NOMO-1 treated with dmso at 0.1 percent for 144 hours (cell line): ENCODE results near the gene JAK1.
A peak's percentile ranks its signal among the peaks of the same experiment; 100 is the strongest.

Experiments
- DNase-seq: peaks from one replicate; lab custom pipeline; 2025; ENCODE audit not compliant: unreplicated experiment; lab: John Stamatoyannopoulos, UW

JAK1 gene

GRCh38 chr1:64873576-64873975 is 92.8 kb downstream of the JAK1 start:
- DNase-seq, result no peak

DNA sequence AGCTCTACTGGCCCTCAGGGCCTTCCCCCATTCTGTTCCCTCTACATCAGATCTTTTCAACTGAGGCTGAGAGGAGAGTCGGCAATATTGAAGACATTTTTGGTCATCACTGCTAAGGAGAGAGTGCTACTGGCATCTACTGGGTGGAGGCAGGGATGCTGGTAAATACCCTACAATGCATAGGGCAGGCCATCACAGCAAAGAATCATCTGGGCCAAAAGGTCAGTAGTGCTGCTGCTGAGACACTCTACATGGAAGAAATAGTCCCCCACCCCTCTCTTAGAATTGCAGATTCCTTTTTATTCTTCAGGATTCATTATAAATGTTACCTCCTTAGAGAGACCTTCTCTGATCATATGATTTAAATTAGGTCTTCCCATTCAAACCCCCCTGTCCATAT is 94.3 kb downstream of the JAK1 start:
- DNase-seq, result no peak

- no peak for DNase-seq
Observed at GRCh38 chr1:64871256-64871655, 95.1 kb downstream of the JAK1 start.

DNA sequence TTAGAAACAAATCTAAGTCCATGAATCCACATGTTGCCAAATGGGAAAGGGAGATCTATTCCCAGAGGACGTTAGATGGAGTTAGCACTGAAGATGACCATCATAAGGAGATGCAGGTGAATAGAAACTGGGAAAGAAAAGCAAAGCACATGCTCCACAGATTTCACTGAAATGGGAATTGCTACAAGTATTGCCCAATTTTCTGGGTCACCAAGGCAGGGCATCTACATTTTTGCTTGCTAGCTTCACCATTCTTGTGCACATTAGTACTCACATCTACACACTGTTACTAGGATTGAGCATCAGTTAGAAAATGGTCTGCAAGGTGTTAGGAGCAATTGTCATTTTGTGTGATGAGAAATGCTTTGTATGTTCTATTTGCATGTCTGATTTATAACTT is 99.1 kb downstream of the JAK1 start:
- DNase-seq, result no peak

GRCh38 chr1:64866689-64867088 is 99.7 kb downstream of the JAK1 start:
- DNase-seq, result no peak

DNA sequence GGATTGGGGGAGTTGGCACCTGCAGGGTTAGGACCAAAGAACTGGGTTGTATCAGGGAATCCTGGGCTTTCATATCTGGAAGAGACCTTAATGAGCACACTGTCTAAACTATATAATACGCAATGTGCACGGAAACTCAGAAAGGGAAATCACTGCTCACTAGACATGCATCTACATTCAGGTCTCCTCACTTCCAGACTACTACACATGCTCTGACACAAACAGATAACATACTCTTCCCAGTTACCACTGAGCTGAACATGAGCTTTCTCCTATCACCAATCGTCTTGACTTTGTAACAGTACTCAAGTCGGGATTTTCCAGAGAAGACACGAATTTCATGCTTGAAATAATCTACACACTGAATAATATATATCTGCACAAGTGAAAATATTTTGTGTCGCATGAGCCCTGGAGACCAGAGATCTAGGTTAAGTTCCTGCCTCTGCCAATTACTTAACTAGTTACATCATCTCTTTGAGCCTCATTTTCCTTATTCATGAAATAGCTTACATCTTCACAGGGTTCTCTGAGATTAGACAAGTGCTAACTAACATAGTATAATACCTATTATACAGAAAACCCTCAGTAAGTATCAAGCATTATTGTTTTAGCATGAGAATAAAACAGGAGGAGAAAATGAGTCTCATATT is 101.1 kb downstream of the JAK1 start:
- DNase-seq, result no peak

GRCh38 chr1:64864018-64864940 is 102.1 kb downstream of the JAK1 start:
- peak; percentile 85 for DNase-seq

- DNase-seq, result no peak
Observed at GRCh38 chr1:64861611-64862010, 104.7 kb downstream of the JAK1 start.

DNA sequence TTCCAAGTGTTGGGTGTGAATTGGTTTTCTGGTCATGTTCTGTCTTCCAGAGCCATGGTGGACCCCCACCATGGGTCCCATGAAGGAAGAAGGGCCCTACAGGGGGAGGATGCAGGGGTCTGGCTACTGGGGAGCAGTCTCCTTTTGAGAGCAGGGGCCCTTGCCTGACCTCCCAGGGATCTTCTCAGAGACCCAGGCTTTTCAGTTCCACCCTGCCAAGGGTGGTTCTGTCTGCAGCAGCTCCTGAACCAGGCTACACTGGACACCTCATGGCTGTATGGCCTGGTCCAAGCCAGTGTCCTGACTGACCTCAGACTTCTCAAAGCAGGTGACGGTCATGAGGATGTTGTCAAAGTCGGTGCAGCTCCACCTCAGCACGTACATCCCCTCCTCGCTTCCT is 109.0 kb downstream of the JAK1 start:
- no peak for DNase-seq

DNA sequence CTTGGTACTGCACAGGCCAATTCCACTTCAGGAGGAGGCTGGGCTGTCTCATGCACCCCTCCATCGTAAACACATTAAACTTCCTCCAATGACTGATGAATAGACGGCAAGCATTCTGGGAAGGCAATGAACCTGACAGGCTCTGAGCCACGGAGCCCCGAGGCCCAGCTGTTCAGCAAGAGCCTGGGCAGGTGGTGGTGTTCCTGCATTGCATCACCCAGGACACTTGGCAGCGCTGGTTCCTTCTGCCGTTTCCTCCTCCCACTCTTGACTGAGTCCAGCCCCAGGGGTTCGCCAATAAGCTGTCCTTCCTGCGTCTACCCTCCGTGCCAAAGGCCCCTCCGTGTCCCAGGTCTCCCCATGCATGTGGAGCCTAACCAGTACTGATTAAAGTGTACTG is 109.8 kb downstream of the JAK1 start:
- no peak for DNase-seq

DNA sequence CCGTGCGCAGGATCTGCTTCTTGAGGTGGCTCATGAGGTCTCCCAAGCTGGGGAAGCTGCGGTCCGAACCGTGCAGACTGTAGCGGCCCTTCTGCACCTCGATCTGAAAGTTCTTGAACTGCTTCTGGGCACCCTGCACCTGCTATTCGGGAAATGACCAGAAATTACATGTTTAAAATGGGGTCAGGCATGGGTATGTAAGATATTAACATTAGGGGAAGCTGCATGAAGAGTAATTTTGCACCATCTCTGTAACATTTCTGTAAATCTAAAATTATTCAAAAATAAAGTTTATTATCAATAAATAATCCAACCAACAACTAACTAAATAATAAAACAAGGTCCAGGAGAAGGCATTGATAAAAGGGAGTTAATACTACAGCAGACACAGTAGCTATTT is 110.8 kb downstream of the JAK1 start:
- no peak for DNase-seq

- DNase-seq, result no peak
Observed at GRCh38 chr1:64854674-64855073, 111.7 kb downstream of the JAK1 start.

GRCh38 chr1:64851664-64852063 is 114.7 kb downstream of the JAK1 start:
- no peak for DNase-seq

DNA sequence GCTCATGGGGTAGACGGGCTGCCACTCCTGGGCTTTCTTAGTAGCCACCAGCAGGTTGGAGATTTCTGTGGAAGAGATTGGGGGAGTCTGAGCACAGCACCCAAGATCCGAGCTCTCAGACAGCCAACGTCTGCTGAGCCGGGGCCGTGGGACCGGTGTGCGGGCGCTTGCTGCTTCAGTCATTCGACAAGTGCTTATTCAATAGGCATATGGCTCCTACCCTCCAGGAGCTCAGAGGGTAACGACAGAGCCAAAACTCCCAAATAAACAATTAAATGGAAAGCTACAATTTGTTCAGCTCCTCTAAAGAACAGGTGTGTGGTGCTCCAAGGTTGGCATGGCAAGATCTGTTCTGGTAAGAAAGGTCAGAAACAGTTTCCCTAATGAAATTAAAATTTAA is 115.5 kb downstream of the JAK1 start:
- no peak for DNase-seq

- DNase-seq, result no peak
Observed at GRCh38 chr1:64849942-64850341, 116.4 kb downstream of the JAK1 start.

GRCh38 chr1:64848803-64849202 is 117.5 kb downstream of the JAK1 start:
- DNase-seq, result no peak

DNA sequence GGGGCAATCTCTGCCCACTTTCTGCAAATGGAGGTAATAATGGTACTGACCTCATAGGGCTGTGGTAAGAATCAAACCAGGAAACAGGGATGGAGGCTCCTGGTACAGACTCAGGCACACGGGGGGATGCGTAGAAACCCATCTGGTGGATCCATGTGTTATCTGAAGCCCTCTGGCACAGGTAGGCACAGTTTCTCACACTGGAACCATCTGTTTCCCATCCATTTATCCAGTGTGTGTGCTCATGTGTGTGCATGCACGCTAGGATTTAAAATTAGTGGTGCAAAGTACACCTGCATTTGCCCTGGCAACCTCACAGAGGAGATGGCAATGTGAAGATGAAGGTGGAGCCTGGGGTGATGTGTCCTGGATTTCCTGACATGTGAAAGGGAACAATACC is 118.2 kb downstream of the JAK1 start:
- DNase-seq, result no peak

DNA sequence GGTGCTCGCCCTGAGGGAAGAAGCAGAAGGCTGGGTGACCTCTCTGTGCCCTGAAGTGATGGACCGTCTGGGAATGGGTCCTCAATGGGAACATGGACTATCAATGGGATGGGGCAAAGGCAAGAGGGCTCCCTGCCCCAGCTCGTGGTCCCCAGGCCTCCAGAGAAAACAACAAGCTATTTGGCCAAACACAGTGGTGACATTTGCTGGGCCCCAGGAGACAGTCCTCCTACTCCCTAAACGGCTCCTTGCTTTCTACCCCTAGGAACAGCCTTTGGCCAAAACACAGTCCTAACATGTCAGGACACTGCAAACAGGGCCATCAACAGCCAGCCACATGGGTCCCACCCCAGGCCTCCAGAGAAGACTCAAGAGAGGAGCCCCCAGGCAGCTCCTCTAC is 118.7 kb downstream of the JAK1 start:
- DNase-seq, result no peak

DNA sequence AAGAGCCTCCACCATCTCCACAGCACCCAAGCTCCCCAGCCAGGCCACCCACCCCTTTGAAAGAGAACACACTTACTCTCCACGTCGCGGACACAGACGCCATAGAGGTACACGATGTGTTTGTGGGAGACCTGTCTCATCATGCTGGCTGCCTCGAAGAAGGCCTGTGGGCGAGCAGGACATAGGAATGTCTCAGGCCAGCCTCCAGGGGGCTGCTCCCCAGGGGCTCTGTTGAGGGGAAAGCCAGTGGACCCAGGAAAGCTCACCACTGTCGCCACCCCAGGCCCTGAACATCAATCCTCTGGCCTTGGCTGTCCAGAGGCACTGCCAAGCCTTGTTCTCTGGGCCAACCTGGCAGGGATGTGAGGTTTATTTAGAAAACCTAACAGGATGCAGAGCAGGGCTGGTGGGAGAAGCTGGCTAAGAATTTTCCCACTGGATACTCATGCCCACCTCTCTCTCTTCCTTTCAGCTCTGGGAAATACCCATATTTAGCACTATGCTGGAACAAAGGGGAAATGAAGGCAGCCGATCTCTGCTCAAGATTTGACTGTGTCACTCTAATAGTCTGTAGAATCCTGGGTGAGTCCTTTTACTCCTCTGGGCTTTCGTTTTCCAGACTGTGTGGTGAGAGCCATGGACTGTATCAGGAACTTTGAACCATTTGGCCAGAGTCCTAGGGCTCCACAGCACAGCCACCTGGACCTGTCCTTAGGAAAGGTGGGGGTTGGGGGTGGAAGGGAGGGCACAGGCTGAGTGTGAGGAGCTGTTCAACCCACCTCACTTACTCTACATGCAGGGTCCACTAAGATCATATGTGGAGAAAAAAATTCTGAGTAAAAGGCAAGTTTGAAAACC is 119.5 kb downstream of the JAK1 start:
- DNase-seq, result no peak

DNA sequence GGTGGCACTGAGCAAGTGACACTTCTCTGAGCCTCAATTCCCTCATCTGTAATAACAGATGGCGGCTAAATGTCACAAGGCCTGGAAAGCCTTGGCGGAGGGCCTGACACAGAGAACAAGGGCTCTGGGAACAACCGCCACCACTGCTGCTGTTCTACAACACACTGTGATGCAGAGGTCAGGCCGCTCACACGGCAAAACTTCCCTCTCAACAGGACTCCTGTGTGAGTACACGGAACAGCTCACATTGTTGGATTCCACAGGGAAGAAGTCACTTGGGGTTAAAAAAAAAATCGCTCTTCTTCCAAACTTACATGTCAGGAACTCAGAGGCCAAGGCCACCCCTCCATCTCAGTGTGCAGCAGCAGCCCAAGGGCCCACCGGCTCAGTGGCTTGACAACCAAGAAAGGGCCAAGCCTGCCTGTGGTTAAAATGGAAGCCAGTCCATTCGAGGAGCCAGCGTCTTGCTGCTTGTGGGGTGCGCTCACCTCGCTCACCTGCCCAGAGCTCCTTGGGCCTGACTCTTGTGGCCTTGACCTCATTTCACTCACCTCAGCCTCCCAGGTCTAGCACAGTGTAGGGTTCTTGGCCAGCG is 120.4 kb downstream of the JAK1 start:
- DNase-seq, result no peak

- DNase-seq, result no peak
Observed at GRCh38 chr1:64844609-64845008, 121.7 kb downstream of the JAK1 start.
